ENCODE data around the gene WAS.
"Not testable (repeated sequence)": the region's sequence is repeated elsewhere in the genome, so short reads cannot be mapped to it uniquely, and the experiment has no call there.

Gene WAS

GRCh38 chrX:48688531-48689150 is 5.0 kb downstream of the WAS start:
- no peak for DNase-seq

GRCh38 chrX:48689208-48689920 is 5.8 kb downstream of the WAS start:
- no peak for DNase-seq

- not testable (repeated sequence) for DNase-seq
Measured at GRCh38 chrX:48691746-48692145, 8.1 kb downstream of the WAS start.

- no peak for DNase-seq
Measured at GRCh38 chrX:48694776-48695533, 11.4 kb downstream of the WAS start.

GRCh38 chrX:48695534-48695896 is 11.9 kb downstream of the WAS start:
- DNase-seq = no peak

GRCh38 chrX:48695925-48696300 is 12.3 kb downstream of the WAS start:
- no peak for DNase-seq

- DNase-seq = peak; percentile 74
Measured at GRCh38 chrX:48696301-48696908, 12.8 kb downstream of the WAS start, which contains the start of gene SUV39H1. SUV39H1 (plus strand) TSS chrX:48696734; CDS start chrX:48696785, 51 bp downstream.

GRCh38 chrX:48696909-48697727 is 13.5 kb downstream of the WAS start:
- no peak for DNase-seq

GRCh38 chrX:48698306-48698705 is 14.7 kb downstream of the WAS start:
- DNase-seq = no peak

- no peak for DNase-seq
Measured at GRCh38 chrX:48700246-48700645, 16.6 kb downstream of the WAS start.

- no peak for DNase-seq
Measured at GRCh38 chrX:48700951-48701653, 17.5 kb downstream of the WAS start.

- DNase-seq = no peak
Measured at GRCh38 chrX:48702032-48702431, 18.4 kb downstream of the WAS start.

GRCh38 chrX:48702716-48703115 is 19.1 kb downstream of the WAS start:
- no peak for DNase-seq

GRCh38 chrX:48703228-48703627 is 19.6 kb downstream of the WAS start:
- no peak for DNase-seq

- no peak for DNase-seq
Measured at GRCh38 chrX:48703642-48704481, 20.3 kb downstream of the WAS start.

- DNase-seq = no peak
Measured at GRCh38 chrX:48705871-48706270, 22.3 kb downstream of the WAS start.

GRCh38 chrX:48709522-48710112 is 26.0 kb downstream of the WAS start:
- no peak for DNase-seq

GRCh38 chrX:48711162-48711928 is 27.7 kb downstream of the WAS start:
- no peak for DNase-seq

- no peak for DNase-seq
Measured at GRCh38 chrX:48711929-48712505, 28.4 kb downstream of the WAS start.

Data from stimulated activated CD4-positive, alpha-beta T cell treated with anti-CD3 and anti-CD28 coated beads, Interleukin-12 subunit alpha, Interleukin-12 subunit beta, amount 100 ng/mL, for 4 hours (primary cell).